Hepatocyte (in vitro differentiated cells): ENCODE measurements around the gene CHRNB1.

Experiments
- EZH2 ChIP-seq: fragments of 200-600 bp; sonication (generic); IDR thresholded peaks from 2 replicates; pipeline ENCODE4 v1.6.1; 2016; ENCODE audit warnings: antibody characterized with exemption, mild to moderate bottlenecking, borderline replicate concordance
- EZH2phosphoT487 ChIP-seq: fragments of 200-600 bp; sonication (generic); IDR thresholded peaks from one replicate; pipeline ENCODE4 v1.6.1; 2018; ENCODE audit warnings: antibody characterized with exemption, mild to moderate bottlenecking, low read depth, moderate library complexity; ENCODE audit not compliant: unreplicated experiment, severe bottlenecking
- TF ChIP-seq, protein P1 (sequence below): fragments of 200-600 bp; sonication (generic); IDR thresholded peaks from 2 replicates; pipeline ENCODE4 v1.5.1; 2016; ENCODE audit warnings: antibody characterized with exemption, mild to moderate bottlenecking; ENCODE audit not compliant: poor library complexity

DNA sequence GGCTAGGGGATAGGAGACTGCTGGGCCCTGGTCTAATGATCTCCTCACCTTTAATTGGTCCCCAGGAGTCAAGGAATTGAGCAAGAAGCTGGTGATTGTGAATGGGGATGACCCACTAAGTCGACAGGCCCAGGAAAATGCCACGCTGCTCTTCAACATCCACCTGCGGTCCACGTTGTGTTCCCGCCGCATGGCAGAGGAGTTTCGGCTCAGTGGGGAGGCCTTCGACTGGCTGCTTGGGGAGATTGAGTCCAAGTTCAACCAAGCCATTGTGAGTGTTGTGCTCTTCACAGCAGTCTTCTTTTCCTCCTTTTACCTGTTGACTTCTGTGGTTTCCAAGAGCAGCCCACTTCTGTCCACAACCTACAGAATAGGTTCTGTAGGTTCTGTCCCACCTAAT is 58.7 kb downstream of the CHRNB1 start:
- no peak for TF ChIP-seq EZH2
- TF ChIP-seq, protein P1, sequence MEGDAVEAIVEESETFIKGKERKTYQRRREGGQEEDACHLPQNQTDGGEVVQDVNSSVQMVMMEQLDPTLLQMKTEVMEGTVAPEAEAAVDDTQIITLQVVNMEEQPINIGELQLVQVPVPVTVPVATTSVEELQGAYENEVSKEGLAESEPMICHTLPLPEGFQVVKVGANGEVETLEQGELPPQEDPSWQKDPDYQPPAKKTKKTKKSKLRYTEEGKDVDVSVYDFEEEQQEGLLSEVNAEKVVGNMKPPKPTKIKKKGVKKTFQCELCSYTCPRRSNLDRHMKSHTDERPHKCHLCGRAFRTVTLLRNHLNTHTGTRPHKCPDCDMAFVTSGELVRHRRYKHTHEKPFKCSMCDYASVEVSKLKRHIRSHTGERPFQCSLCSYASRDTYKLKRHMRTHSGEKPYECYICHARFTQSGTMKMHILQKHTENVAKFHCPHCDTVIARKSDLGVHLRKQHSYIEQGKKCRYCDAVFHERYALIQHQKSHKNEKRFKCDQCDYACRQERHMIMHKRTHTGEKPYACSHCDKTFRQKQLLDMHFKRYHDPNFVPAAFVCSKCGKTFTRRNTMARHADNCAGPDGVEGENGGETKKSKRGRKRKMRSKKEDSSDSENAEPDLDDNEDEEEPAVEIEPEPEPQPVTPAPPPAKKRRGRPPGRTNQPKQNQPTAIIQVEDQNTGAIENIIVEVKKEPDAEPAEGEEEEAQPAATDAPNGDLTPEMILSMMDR = no peak
- TF ChIP-seq EZH2phosphoT487 = no peak
